GM12874 (cell line): ENCODE data around the gene MPRIP.

Source experiments
- TF ChIP-seq, protein P1 (sequence below): IDR thresholded peaks from 2 replicates; pipeline ENCODE4 v1.5.1; 2011; ENCODE audit warnings: low read depth, mild to moderate bottlenecking, control low read depth, low read length, moderate library complexity; ENCODE audit not compliant: insufficient read depth

Gene MPRIP

DNA sequence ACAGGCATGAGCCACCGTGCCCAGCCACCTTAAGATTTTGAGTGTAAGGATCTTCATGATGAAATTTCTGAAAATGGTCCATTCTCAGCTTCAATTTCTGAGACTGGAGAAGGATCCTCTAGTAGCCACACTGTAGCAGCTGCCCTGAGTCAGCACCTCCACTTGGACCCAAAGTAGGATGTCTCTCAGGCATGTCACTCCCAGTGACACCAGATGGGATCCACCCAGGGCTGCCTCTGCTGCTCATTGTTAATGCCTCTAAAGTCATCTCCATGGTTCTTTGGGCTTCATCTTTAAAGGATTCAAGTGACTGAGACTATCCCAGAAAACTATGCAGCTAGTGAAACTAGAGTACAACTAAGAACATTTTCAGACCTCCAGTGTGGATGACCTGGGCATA lies 156.0 kb downstream of the MPRIP start:
- TF ChIP-seq, protein P1, sequence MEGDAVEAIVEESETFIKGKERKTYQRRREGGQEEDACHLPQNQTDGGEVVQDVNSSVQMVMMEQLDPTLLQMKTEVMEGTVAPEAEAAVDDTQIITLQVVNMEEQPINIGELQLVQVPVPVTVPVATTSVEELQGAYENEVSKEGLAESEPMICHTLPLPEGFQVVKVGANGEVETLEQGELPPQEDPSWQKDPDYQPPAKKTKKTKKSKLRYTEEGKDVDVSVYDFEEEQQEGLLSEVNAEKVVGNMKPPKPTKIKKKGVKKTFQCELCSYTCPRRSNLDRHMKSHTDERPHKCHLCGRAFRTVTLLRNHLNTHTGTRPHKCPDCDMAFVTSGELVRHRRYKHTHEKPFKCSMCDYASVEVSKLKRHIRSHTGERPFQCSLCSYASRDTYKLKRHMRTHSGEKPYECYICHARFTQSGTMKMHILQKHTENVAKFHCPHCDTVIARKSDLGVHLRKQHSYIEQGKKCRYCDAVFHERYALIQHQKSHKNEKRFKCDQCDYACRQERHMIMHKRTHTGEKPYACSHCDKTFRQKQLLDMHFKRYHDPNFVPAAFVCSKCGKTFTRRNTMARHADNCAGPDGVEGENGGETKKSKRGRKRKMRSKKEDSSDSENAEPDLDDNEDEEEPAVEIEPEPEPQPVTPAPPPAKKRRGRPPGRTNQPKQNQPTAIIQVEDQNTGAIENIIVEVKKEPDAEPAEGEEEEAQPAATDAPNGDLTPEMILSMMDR: no peak

DNA sequence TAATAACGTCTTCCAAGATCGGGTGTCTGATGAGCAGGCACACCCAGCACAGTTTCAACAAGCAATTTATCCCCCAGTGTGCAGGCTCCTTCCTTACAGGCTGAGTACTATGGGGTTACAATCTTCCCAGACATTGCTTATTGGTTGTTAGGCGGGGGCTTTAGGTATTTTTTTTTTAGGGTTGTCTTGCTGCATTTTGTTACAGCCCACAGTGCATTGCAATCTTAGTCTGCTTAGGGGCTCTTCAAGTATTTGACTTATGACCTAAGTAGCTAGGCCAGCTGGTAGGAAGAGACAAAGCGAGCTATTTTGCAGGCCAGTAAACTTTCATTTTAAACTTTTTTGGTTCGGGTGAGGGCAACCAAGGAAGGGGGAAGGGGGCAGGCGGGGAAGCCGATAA lies 158.1 kb downstream of the MPRIP start:
- TF ChIP-seq, protein P1: no peak

DNA sequence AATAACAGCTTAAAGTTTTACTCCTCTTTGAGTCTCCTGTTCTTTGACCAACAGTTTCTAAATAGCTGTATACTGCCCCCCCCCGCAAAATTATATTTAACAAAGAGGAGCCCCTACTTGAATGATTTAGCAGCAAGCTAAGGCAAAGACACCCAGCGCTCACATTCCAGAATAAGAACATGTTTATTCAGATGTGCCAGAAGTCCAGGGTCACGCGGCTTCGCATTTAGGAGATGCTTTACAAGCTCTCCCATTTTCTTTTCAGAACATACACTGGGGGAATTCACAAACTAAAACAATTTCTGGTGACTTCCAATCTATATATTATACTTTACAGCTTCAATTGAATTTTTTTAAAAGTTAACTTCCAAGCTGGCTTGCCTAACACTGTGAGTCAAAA lies 158.6 kb downstream of the MPRIP start:
- TF ChIP-seq, protein P1: no peak

DNA sequence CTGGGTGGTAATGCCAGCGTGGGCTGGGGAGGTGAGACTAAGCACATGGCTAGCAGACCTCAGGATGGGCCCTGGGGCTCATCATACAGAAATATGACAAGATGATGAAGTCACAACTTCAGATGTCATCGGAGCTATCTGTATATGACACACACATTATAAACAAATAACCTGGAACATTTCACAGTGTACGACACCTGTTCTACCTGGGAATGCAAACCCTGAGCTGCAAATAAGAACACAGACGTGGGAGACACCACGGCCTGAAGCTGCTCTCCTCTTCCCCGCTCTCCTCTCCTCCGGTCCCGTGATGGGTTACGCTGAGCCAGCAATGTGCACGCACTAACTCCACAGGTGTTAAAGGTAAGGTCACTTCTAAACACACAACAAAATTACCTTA lies 159.0 kb downstream of the MPRIP start:
- TF ChIP-seq, protein P1: no peak

DNA sequence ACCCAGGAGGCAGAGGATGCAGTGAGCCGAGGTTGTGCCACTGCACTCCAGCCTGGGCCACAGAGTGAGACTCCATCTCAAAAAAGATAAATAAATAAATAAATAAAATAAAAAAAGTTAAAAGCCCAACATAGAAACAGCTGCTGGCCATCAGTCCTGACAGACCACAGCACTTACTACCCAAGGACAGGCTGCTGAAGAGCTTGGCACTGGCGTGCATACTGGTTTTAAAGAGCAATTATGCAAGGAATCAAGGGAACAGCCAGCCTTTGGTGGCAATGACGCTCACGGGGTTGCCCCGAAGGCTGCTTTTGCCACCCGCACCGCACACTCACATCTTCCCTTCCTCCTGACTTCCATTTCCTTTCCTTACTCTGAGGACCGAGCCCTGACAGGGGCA lies 159.7 kb downstream of the MPRIP start:
- TF ChIP-seq, protein P1: no peak

DNA sequence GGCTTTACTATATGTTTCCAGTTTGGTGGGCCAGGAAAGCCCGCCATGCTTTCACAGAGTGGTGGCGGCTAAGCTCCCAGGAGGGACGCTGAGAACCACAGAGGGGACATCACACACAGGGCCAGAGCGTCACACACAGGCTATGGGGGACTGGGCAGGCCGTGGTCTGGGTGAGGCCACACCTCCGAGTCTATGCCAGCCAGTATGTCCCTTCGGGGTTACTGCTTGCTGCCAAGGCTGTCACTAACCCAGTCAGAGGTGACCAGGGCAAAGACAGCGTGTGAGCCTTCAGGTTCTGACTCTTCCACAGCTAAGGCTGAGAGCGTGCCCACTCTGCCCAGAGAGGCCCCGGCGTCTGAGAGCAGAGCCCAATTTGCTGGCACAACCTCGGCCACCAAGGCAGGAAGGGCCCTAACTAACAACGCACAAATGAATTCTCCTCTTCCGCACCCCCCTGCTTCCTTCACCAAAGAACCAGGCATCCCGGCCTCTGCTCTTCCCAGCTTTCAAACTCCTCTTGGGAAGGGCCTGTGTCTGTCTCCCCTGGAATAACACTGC lies 161.0 kb downstream of the MPRIP start:
- TF ChIP-seq, protein P1: no peak

DNA sequence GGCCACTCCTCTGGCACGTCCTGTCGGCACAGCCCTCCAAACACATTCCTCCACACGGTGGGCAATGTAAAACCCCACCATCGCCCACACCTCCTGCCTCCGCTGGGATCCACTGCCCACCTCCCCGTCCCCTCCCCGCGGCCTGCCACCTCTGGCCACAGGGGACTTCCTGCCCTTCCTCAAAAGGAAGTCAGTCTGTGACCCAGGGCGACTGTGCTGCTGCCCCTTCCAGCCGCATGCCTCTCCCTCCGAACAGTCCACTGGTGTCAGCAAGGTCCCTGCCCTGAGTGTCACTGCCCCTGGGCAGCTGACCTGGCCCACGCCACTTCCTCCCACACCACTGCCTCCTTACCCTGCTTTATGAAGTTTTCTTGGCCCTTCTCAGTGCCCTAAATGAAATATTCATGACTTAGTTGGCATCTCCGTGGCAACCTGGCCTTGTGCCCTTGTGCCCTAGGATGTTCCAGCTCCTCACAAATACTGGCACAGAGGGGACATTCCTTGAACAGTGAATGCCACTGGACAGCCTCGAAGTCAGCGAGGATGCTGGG lies 161.9 kb downstream of the MPRIP start:
- TF ChIP-seq, protein P1: no peak
